Measurements from ENCODE around the gene NDUFB5.

DNA sequence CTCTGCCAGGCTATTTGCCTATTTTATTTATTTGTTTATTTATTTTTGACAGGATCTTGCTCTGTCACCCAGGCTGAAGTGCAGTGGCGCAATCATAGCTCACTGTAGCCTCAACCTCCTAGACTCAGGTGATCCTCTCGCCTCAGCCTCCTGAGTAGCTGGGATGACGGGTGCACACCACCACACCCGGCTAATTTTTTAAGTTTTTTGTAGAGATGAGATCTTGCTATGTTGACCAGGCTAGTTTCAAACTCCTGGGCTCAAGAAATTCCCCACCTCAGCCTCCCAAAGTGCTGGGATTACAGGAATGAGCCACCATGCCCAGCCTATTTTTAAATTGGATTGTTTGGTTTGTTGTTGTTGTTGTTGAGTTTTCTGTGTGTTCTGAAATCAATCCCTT lies 5.5 kb downstream of the NDUFB5 start:
- TF ChIP-seq POLR2A (IDR thresholded peaks at IDR 0.05), result no peak
- TF ChIP-seq, protein P1, sequence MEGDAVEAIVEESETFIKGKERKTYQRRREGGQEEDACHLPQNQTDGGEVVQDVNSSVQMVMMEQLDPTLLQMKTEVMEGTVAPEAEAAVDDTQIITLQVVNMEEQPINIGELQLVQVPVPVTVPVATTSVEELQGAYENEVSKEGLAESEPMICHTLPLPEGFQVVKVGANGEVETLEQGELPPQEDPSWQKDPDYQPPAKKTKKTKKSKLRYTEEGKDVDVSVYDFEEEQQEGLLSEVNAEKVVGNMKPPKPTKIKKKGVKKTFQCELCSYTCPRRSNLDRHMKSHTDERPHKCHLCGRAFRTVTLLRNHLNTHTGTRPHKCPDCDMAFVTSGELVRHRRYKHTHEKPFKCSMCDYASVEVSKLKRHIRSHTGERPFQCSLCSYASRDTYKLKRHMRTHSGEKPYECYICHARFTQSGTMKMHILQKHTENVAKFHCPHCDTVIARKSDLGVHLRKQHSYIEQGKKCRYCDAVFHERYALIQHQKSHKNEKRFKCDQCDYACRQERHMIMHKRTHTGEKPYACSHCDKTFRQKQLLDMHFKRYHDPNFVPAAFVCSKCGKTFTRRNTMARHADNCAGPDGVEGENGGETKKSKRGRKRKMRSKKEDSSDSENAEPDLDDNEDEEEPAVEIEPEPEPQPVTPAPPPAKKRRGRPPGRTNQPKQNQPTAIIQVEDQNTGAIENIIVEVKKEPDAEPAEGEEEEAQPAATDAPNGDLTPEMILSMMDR (IDR thresholded peaks at IDR 0.05), result no peak

Data from thyroid gland (tissue), 4 donors.